Superior temporal gyrus (tissue), 1 donor: ENCODE data around the gene PREB.

Experiments used
- DNase-seq: peaks from one replicate; pipeline ENCODE4 v3.0.0-alpha.2; 2016; ENCODE audit errors: extremely low spot score

Gene PREB

GRCh38 chr2:27082773-27083409 is 51.5 kb downstream of the PREB start:
- no peak for DNase-seq

DNA sequence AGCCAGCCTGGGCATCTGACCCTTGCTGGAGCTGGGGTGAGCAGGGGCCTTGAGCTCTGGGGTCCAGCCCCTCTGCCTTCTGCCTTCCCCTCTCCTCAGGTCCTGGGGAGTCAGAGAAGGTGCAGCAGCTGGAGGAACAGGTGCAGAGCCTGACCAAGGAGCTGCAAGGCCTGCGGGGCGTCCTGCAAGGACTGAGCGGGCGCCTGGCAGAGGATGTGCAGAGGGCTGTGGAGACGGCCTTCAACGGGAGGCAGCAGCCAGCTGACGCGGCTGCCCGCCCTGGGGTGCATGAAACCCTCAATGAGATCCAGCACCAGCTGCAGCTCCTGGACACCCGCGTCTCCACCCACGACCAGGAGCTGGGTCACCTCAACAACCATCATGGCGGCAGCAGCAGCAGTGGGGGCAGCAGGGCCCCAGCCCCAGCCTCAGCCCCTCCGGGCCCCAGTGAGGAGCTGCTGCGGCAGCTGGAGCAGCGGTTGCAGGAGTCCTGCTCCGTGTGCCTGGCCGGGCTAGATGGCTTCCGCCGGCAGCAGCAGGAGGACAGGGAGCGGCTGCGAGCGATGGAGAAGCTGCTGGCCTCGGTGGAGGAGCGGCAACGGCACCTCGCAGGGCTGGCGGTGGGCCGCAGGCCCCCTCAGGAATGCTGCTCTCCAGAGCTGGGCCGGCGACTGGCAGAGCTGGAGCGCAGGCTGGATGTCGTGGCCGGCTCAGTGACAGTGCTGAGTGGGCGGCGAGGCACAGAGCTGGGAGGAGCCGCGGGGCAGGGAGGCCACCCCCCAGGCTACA is 52.3 kb downstream of the PREB start:
- DNase-seq, result no peak
